ENCODE results near the gene FANCE. TPM values are rescaled to one million over a fixed set of nuclear protein-coding genes. Genes with fewer than 3 reads are reported as not detected.
A peak's percentile ranks its signal among the peaks of the same experiment; 100 is the strongest.
"Not testable (repeated sequence)": the region's sequence is repeated elsewhere in the genome, so short reads cannot be mapped to it uniquely, and the experiment has no call there.

FANCE gene
- total RNA-seq, 1 donor from 2014 or later = 9.0 TPM

DNA sequence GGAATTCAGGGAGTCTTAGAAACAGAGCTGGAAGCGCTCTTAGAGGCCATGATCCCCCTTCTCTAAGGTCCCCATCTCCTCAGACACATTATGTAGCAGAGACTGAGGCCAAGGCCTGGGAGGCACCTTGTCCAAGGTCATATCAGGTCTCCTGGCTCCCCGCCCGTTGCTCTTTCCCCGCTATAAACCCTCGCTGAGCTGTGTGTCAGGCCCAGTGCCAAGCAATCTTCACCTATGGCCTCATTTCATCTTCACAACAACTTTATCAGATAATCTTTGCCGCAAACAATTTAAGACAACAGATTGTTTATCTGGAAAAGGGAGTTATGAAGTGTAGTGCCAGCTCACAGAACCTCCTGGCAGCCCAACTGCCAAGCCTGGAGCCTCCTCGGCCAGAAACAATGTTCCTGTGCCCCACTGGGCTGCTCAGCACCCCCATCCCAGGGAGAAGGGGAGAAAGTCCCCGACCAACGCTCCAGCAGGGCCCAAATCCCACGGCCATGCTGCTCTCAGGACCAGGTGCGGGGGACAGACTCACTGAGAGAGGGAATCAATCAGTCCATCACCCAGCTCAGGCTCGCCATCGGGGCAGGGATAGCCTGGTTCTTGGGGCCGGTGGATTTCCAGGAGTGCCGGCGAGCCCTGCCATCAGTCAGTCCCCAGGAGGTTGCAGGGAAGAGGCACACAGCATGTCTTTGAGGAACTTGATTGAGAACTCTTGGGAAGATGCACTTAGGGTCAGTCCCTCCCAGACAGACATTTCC, 16.9 kb upstream of the FANCE start:
- no peaks in the 10 kb centered on the region for H3K27me3 ChIP-seq (ENCODE audit: low read depth)
- H3K36me3 ChIP-seq = no peaks in the 10 kb centered on the region
- H3K4me1 ChIP-seq = no peaks in the 10 kb centered on the region
- intact Hi-C loops (cut with DNase I) = no loop called here
- no peak overlapping the region for H3K27ac ChIP-seq
- peaks cover under 1% of the 10 kb centered on the region for H3K9me3 ChIP-seq
- H3K4me3 ChIP-seq = no peak overlapping the region
- TF ChIP-seq, protein P1, sequence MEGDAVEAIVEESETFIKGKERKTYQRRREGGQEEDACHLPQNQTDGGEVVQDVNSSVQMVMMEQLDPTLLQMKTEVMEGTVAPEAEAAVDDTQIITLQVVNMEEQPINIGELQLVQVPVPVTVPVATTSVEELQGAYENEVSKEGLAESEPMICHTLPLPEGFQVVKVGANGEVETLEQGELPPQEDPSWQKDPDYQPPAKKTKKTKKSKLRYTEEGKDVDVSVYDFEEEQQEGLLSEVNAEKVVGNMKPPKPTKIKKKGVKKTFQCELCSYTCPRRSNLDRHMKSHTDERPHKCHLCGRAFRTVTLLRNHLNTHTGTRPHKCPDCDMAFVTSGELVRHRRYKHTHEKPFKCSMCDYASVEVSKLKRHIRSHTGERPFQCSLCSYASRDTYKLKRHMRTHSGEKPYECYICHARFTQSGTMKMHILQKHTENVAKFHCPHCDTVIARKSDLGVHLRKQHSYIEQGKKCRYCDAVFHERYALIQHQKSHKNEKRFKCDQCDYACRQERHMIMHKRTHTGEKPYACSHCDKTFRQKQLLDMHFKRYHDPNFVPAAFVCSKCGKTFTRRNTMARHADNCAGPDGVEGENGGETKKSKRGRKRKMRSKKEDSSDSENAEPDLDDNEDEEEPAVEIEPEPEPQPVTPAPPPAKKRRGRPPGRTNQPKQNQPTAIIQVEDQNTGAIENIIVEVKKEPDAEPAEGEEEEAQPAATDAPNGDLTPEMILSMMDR (IDR thresholded peaks at IDR 0.05) = no peak
- DNase-seq (no peak), ATAC-seq (no peak)

- Histone ChIP-seq H3K36me3 (no peaks in the 10 kb centered on the region), H3K27me3 (ENCODE audit: low read depth) (no peaks in the 10 kb centered on the region), H3K9me3 (no peaks in the 10 kb centered on the region), H3K4me1 (no peaks in the 10 kb centered on the region), H3K4me3 (no peak overlapping the region), H3K27ac (no peak overlapping the region)
- DNase-seq (no peak), ATAC-seq (no peak)
- intact Hi-C loops (cut with DNase I) = no loop called here
- TF ChIP-seq, protein P1 (IDR thresholded peaks at IDR 0.05) = no peak
Measured at GRCh38 chr6:35436071-35436857, 15.9 kb upstream of the FANCE start.

GRCh38 chr6:35438378-35439065, 13.6 kb upstream of the FANCE start:
- H3K4me3 ChIP-seq; H3K36me3 ChIP-seq; H3K4me1 ChIP-seq; H3K9me3 ChIP-seq; H3K27ac ChIP-seq; DNase-seq; ATAC-seq; H3K27me3 ChIP-seq (ENCODE audit: low read depth); intact Hi-C loops (cut with DNase I): not testable (repeated sequence)

GRCh38 chr6:35439308-35439707, 12.8 kb upstream of the FANCE start:
- no peaks in the 10 kb centered on the region for H3K9me3 ChIP-seq
- H3K4me3 ChIP-seq = no peak overlapping the region
- no peak for DNase-seq
- no peak overlapping the region for H3K27ac ChIP-seq
- TF ChIP-seq, protein P1 (IDR thresholded peaks at IDR 0.05) = no peak
- intact Hi-C loops (cut with DNase I) = no loop called here
- no peaks in the 10 kb centered on the region for H3K27me3 ChIP-seq (ENCODE audit: low read depth)
- H3K4me1 ChIP-seq = no peaks in the 10 kb centered on the region
- no peaks in the 10 kb centered on the region for H3K36me3 ChIP-seq
- ATAC-seq = no peak

- Histone ChIP-seq H3K27ac (no peak overlapping the region), H3K36me3 (no peaks in the 10 kb centered on the region), H3K9me3 (no peaks in the 10 kb centered on the region), H3K4me3 (no peak overlapping the region), H3K4me1 (no peaks in the 10 kb centered on the region), H3K27me3 (ENCODE audit: low read depth) (no peaks in the 10 kb centered on the region)
- DNase-seq = no peak
- TF ChIP-seq, protein P1 (IDR thresholded peaks at IDR 0.05) = no peak
- intact Hi-C loops (cut with DNase I) = loop anchor here (10.0 kb wide), 1 partner anchor 96 kb away; the partner anchor contains the start of gene PPARD
- ATAC-seq = peak in 1 of 2 donors; percentile 27
Measured at GRCh38 chr6:35441205-35441604, 10.9 kb upstream of the FANCE start.

Measured in lower lobe of right lung (tissue), 2 donors.